Progenitor cell of endocrine pancreas (in vitro differentiated cells): ENCODE measurements around the gene TUBA8. TPM values are rescaled to one million over a fixed set of nuclear protein-coding genes. Genes with fewer than 3 reads are reported as not detected.

Experiments used
- DNase-seq: peaks from one replicate; pipeline ENCODE4 v3.0.0; 2021; ENCODE audit warnings: low spot score; ENCODE audit not compliant: unreplicated experiment
- H3K27ac Mint-ChIP-seq: 2 replicates; pipeline ENCODE4 v1.8.0; 2021; ENCODE audit warnings: mild to moderate bottlenecking, moderate library complexity, mixed read lengths
- H3K27me3 Mint-ChIP-seq: 2 replicates; pipeline ENCODE4 v1.8.0; 2021; ENCODE audit warnings: mixed read lengths
- H3K36me3 Mint-ChIP-seq: 2 replicates; pipeline ENCODE4 v1.8.0; 2022; ENCODE audit warnings: mixed read lengths; ENCODE audit not compliant: insufficient read depth
- H3K4me1 Mint-ChIP-seq: 2 replicates; pipeline ENCODE4 v1.8.0; 2021; ENCODE audit warnings: low read depth, mixed read lengths
- H3K4me3 Mint-ChIP-seq: 2 replicates; pipeline ENCODE4 v1.8.0; 2021; ENCODE audit warnings: low read depth, mild to moderate bottlenecking, moderate library complexity, mixed read lengths
- H3K9me3 Mint-ChIP-seq: 2 replicates; pipeline ENCODE4 v1.8.0; 2021; ENCODE audit warnings: low read depth, mixed read lengths
- CTCF ChIP-seq: fragments of 200-600 bp; sonication (generic); IDR thresholded peaks from one replicate; pipeline ENCODE4 v1.5.0; 2021; ENCODE audit warnings: antibody characterized with exemption, mild to moderate bottlenecking; ENCODE audit not compliant: unreplicated experiment
- total RNA-seq: library from RNA; stranded (reverse); gene quantifications from 2 replicates; pipeline ENCODE4 v1.2.1, GENCODE V29; 2021

TUBA8 gene
- total RNA-seq, 1 donor from 2014 or later: 2.4 TPM

GRCh38 chr22:18085188-18085587 is 25.4 kb upstream of the TUBA8 start:
- DNase-seq: no peak
- no peak for TF ChIP-seq CTCF
- Mint-ChIP-seq H3K9me3 (no peaks in the 10 kb centered on the region), H3K4me1 (no peaks in the 10 kb centered on the region), H3K4me3 (no peak overlapping the region), H3K36me3 (peaks cover 23% of the 10 kb centered on the region), H3K27ac (no peak overlapping the region), H3K27me3 (no peaks in the 10 kb centered on the region)

- Mint-ChIP-seq H3K4me1 (peaks cover 4% of the 10 kb centered on the region), H3K36me3 (peaks cover 10% of the 10 kb centered on the region)
Observed at GRCh38 chr22:18087350-18087855, 23.2 kb upstream of the TUBA8 start.

GRCh38 chr22:18088825-18089568 is 21.6 kb upstream of the TUBA8 start:
- H3K27me3 Mint-ChIP-seq: no peaks in the 10 kb centered on the region
- no peak for DNase-seq
- H3K27ac Mint-ChIP-seq: no peak overlapping the region
- no peak for TF ChIP-seq CTCF
- H3K4me1 Mint-ChIP-seq: peaks cover 4% of the 10 kb centered on the region
- peaks cover 10% of the 10 kb centered on the region for H3K36me3 Mint-ChIP-seq
- no peak overlapping the region for H3K4me3 Mint-ChIP-seq
- no peaks in the 10 kb centered on the region for H3K9me3 Mint-ChIP-seq

More at GRCh38 chr22:18087350-18087855, 23.2 kb upstream of the TUBA8 start:
- Mint-ChIP-seq H3K4me3 (no peak overlapping the region), H3K27me3 (no peaks in the 10 kb centered on the region), H3K27ac (no peak overlapping the region), H3K9me3 (no peaks in the 10 kb centered on the region)
- no peak for DNase-seq
- no peak for TF ChIP-seq CTCF

GRCh38 chr22:18090286-18090685 is 20.3 kb upstream of the TUBA8 start:
- DNase-seq: no peak
- TF ChIP-seq CTCF: no peak
- Mint-ChIP-seq H3K27ac (no peak overlapping the region), H3K4me3 (no peak overlapping the region), H3K9me3 (no peaks in the 10 kb centered on the region), H3K4me1 (peaks cover 4% of the 10 kb centered on the region), H3K36me3 (peaks cover 12% of the 10 kb centered on the region), H3K27me3 (no peaks in the 10 kb centered on the region)

- no peak for TF ChIP-seq CTCF
- H3K36me3 Mint-ChIP-seq: peaks cover 10% of the 10 kb centered on the region
- no peak overlapping the region for H3K27ac Mint-ChIP-seq
- H3K4me1 Mint-ChIP-seq: peaks cover 4% of the 10 kb centered on the region
- no peak overlapping the region for H3K4me3 Mint-ChIP-seq
- no peak for DNase-seq
- no peaks in the 10 kb centered on the region for H3K9me3 Mint-ChIP-seq
- no peaks in the 10 kb centered on the region for H3K27me3 Mint-ChIP-seq
Observed at GRCh38 chr22:18091478-18091877, 19.1 kb upstream of the TUBA8 start.
